ENCODE measurements around the gene F13B. TPM values are rescaled to one million over a fixed set of nuclear protein-coding genes. Genes with fewer than 3 reads are reported as not detected.

The F13B gene
- total RNA-seq, 1 donor from 2014 or later, result not detected

DNA sequence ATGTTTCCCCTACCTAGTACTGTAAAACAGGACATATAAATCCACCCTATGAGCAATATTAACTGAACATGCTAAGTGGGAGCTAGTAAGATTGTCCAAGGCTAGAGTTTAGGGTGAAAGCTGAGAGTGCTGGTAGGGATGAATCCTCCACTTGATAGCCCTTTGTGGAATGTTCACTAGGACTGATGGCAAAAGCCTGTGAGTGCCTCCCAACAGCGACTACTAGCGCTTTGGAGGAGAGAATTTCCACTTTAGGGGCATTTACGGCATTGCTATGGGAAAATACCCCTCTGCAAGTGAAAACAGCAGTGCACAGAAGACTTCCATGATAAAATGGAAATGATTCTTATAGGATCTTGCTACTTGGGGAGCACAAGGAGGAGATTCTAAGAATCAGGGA lies 53.8 kb downstream of the F13B start:
- Histone ChIP-seq H3K27ac (replicated peaks) (no peak overlapping the region), H3K36me3 (no peaks in the 10 kb centered on the region)
- intact Hi-C loops (cut with micrococcal nuclease), result no loop called here

GRCh38 chr1:197011614-197012013 lies 55.4 kb downstream of the F13B start:
- Histone ChIP-seq H3K4me1 (no peaks in the 10 kb centered on the region), H3K9me3 (replicated peaks) (peaks cover 31% of the 10 kb centered on the region), H3K4me3 (no peak overlapping the region), H3K36me3 (no peaks in the 10 kb centered on the region), H3K27me3 (ENCODE audit: low read depth) (no peaks in the 10 kb centered on the region), H3K27ac (replicated peaks) (no peak overlapping the region)
- intact Hi-C loops (cut with micrococcal nuclease), result no loop called here
- DNase-seq, result no peak
- TF ChIP-seq, protein P1, sequence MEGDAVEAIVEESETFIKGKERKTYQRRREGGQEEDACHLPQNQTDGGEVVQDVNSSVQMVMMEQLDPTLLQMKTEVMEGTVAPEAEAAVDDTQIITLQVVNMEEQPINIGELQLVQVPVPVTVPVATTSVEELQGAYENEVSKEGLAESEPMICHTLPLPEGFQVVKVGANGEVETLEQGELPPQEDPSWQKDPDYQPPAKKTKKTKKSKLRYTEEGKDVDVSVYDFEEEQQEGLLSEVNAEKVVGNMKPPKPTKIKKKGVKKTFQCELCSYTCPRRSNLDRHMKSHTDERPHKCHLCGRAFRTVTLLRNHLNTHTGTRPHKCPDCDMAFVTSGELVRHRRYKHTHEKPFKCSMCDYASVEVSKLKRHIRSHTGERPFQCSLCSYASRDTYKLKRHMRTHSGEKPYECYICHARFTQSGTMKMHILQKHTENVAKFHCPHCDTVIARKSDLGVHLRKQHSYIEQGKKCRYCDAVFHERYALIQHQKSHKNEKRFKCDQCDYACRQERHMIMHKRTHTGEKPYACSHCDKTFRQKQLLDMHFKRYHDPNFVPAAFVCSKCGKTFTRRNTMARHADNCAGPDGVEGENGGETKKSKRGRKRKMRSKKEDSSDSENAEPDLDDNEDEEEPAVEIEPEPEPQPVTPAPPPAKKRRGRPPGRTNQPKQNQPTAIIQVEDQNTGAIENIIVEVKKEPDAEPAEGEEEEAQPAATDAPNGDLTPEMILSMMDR (IDR thresholded peaks at IDR 0.05; ENCODE audit: borderline replicate concordance), result no peak

More for the DNA sequence above, 53.8 kb downstream of the F13B start:
- H3K9me3 ChIP-seq (replicated peaks), result peaks cover 31% of the 10 kb centered on the region
- no peak overlapping the region for H3K4me3 ChIP-seq
- no peaks in the 10 kb centered on the region for H3K27me3 ChIP-seq (ENCODE audit: low read depth)
- TF ChIP-seq, protein P1 (IDR thresholded peaks at IDR 0.05; ENCODE audit: borderline replicate concordance), result no peak
- no peak for DNase-seq
- H3K4me1 ChIP-seq, result no peaks in the 10 kb centered on the region

DNA sequence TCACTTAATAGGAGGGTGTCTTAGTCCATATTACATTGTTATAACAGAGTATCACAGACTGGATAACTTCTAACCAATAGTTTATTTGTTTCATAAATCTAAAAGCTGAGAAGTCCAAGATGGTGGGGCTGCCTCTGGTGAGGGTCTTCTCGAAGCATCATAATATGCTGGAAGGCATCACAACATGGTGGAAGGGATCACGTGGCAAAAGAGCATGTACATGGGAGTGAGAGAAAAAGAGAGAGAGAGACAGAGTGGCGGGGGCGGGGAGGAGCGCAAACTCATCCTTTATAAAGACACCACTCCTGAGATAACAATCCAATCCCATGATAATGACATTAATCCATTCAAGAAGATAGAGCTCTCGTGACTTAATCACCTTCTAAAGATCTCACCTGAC lies 58.2 kb downstream of the F13B start:
- Histone ChIP-seq H3K36me3 (no peaks in the 10 kb centered on the region), H3K4me3 (no peak overlapping the region), H3K27me3 (ENCODE audit: low read depth) (no peaks in the 10 kb centered on the region), H3K27ac (replicated peaks) (no peak overlapping the region), H3K4me1 (no peaks in the 10 kb centered on the region), H3K9me3 (replicated peaks) (peaks cover 26% of the 10 kb centered on the region)
- intact Hi-C loops (cut with micrococcal nuclease), result no loop called here
- DNase-seq, result no peak
- TF ChIP-seq, protein P1 (IDR thresholded peaks at IDR 0.05; ENCODE audit: borderline replicate concordance), result no peak

DNA sequence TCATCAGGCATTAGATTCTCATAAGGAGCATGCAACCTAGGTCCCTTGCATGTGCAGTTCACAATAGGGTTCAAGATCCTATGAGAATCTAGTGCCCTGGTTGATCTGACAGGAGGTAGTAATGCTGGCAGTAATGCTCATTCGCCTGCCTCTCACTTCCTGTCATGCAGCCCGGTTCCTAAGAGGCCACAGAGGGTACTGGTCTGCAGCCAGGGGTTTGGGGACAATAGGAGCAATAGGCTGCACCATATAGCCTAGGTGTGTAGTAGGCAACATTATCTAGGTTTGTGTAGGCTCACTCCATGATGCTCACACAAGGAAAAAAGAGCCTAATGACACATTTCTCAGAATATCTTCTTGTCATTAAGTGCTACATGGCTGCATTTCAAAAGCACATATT lies 63.9 kb downstream of the F13B start:
- Histone ChIP-seq H3K27ac (replicated peaks) (no peak overlapping the region), H3K27me3 (ENCODE audit: low read depth) (no peaks in the 10 kb centered on the region), H3K4me1 (no peaks in the 10 kb centered on the region), H3K4me3 (no peak overlapping the region), H3K36me3 (no peaks in the 10 kb centered on the region), H3K9me3 (replicated peaks) (no peaks in the 10 kb centered on the region)
- TF ChIP-seq, protein P1 (IDR thresholded peaks at IDR 0.05; ENCODE audit: borderline replicate concordance), result no peak
- intact Hi-C loops (cut with micrococcal nuclease), result no loop called here
- DNase-seq, result no peak

GRCh38 chr1:197001828-197002227 lies 65.2 kb downstream of the F13B start:
- DNase-seq, result no peak
- intact Hi-C loops (cut with micrococcal nuclease), result no loop called here
- Histone ChIP-seq H3K4me3 (no peak overlapping the region), H3K9me3 (replicated peaks) (no peaks in the 10 kb centered on the region), H3K36me3 (no peaks in the 10 kb centered on the region), H3K27me3 (ENCODE audit: low read depth) (no peaks in the 10 kb centered on the region), H3K4me1 (no peaks in the 10 kb centered on the region), H3K27ac (replicated peaks) (no peak overlapping the region)
- TF ChIP-seq, protein P1 (IDR thresholded peaks at IDR 0.05; ENCODE audit: borderline replicate concordance), result no peak

- H3K4me1 ChIP-seq, result no peaks in the 10 kb centered on the region
- TF ChIP-seq, protein P1 (IDR thresholded peaks at IDR 0.05; ENCODE audit: borderline replicate concordance), result no peak
- no peak for DNase-seq
- no peaks in the 10 kb centered on the region for H3K9me3 ChIP-seq (replicated peaks)
- no peaks in the 10 kb centered on the region for H3K27me3 ChIP-seq (ENCODE audit: low read depth)
- no peak overlapping the region for H3K27ac ChIP-seq (replicated peaks)
- no peak overlapping the region for H3K4me3 ChIP-seq
- no peaks in the 10 kb centered on the region for H3K36me3 ChIP-seq
- intact Hi-C loops (cut with micrococcal nuclease), result no loop called here
These were observed 69.6 kb downstream of the F13B start for GRCh38 chr1:196997423-196997822.
